Loucy (cell line): ENCODE measurements around the gene KCNMB2.

Source experiments
- EZH2phosphoT487 ChIP-seq: fragments of 200-600 bp; IDR thresholded peaks from 2 replicates; pipeline ENCODE4 v1.6.1; 2018; ENCODE audit warnings: antibody characterized with exemption, mild to moderate bottlenecking, moderate library complexity, borderline replicate concordance
- TF ChIP-seq, protein P1 (sequence below): fragments of 200-600 bp; sonication (generic); conservative IDR thresholded peaks from 2 replicates; pipeline ENCODE4 v1.5.1; 2014; ENCODE audit warnings: mild to moderate bottlenecking, antibody characterized with exemption, low read length

GRCh38 chr3:178487752-178488151 is 48.5 kb upstream of the KCNMB2 start:
- TF ChIP-seq, protein P1, sequence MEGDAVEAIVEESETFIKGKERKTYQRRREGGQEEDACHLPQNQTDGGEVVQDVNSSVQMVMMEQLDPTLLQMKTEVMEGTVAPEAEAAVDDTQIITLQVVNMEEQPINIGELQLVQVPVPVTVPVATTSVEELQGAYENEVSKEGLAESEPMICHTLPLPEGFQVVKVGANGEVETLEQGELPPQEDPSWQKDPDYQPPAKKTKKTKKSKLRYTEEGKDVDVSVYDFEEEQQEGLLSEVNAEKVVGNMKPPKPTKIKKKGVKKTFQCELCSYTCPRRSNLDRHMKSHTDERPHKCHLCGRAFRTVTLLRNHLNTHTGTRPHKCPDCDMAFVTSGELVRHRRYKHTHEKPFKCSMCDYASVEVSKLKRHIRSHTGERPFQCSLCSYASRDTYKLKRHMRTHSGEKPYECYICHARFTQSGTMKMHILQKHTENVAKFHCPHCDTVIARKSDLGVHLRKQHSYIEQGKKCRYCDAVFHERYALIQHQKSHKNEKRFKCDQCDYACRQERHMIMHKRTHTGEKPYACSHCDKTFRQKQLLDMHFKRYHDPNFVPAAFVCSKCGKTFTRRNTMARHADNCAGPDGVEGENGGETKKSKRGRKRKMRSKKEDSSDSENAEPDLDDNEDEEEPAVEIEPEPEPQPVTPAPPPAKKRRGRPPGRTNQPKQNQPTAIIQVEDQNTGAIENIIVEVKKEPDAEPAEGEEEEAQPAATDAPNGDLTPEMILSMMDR: no peak
- TF ChIP-seq EZH2phosphoT487: no peak
